HCT116 (cell line): ENCODE results near the gene ADM2. TPM values are rescaled to one million over a fixed set of nuclear protein-coding genes. Genes with fewer than 3 reads are reported as not detected.

Experiments
- ATAC-seq: fragments of 200-7000 bp; cut with Tn5 transposase; 2 replicates; pipeline ENCODE4 v1.9.1; 2020; ENCODE audit warnings: mild to moderate bottlenecking, moderate library complexity
- BruUV-seq: library from RNA; stranded (reverse); fragments of 400-500 nt; replicated peaks from 2 replicates; lab custom pipeline; 2021; lab: Mats Ljungman, UMichigan
- CTCF ChIA-PET: fragments of 300-600 bp; sonication (Branson Sonifier 250); formaldehyde crosslinking; loops from one replicate; lab custom pipeline; 2021; ENCODE audit warnings: antibody characterized with exemption; lab: Charles Lee
- POLR2A ChIA-PET: fragments of 300-600, 350-600 bp; sonication (Branson Sonifier 250); formaldehyde crosslinking; loops from one replicate; lab custom pipeline; 2021; ENCODE audit warnings: antibody characterized with exemption; lab: Charles Lee
- RAD21 ChIA-PET, 2 experiments: fragments of 300-600 bp; sonication (Branson Sonifier 250); formaldehyde crosslinking; loops; one replicate each; lab custom pipeline; 2023; ENCODE audit warnings: low total read pairs in 2 of 2; ENCODE audit not compliant: uncharacterized antibody in 2 of 2, unreplicated experiment in 2 of 2, low non-redundant PET in 1 of 2; lab: Charles Lee
- DNase-seq: peaks from one replicate; pipeline ENCODE4 v3.0.0-alpha.2; 2010; ENCODE audit warnings: low read depth, low spot score
- H2AFZ ChIP-seq: fragments of 200-600 bp; shearing (Covaris generic), sonication (generic); 2 replicates; pipeline ENCODE4 v1.6.1; 2017; ENCODE audit warnings: low read depth, mixed run types, mixed read lengths, antibody characterized with exemption, low read length; ENCODE audit not compliant: poor library complexity, severe bottlenecking
- H3K27ac ChIP-seq: 2 replicates; pipeline ENCODE4 v1.5.1; 2012; ENCODE audit warnings: low read depth, low read length
- H3K27me3 ChIP-seq: fragments of 200-600 bp; sonication (generic); 2 replicates; pipeline ENCODE4 v1.6.1; 2016; ENCODE audit warnings: mixed run types, low read length, mixed read lengths; ENCODE audit not compliant: insufficient read depth
- H3K36me3 ChIP-seq, 2 experiments: fragments of 200-500 bp in 1 of 2; fragments of 200-600 bp in 1 of 2; sonication (Bioruptor generic) in 1 of 2; sonication (generic) in 1 of 2; 2 replicates each; pipeline versions ENCODE4 v1.5.1 to v1.6.1; 2014 to 2016; ENCODE audit warnings: low read length in 2 of 2, inconsistent platforms in 1 of 2, mixed read lengths in 1 of 2, mixed run types in 1 of 2; ENCODE audit not compliant: insufficient read depth in 2 of 2, control insufficient read depth in 1 of 2
- H3K4me1 ChIP-seq, 2 experiments: fragments of 200-600 bp in 1 of 2; sonication (generic) in 1 of 2; 2 replicates each; pipeline versions ENCODE4 v1.5.1 to v1.6.1; 2012 to 2017; ENCODE audit warnings: low read length in 2 of 2, inconsistent platforms in 1 of 2, mild to moderate bottlenecking in 1 of 2, mixed read lengths in 1 of 2, mixed run types in 1 of 2, moderate library complexity in 1 of 2; ENCODE audit not compliant: insufficient read depth in 2 of 2, control insufficient read depth in 1 of 2
- H3K4me2 ChIP-seq: fragments of 200-600 bp; sonication (generic); 2 replicates; pipeline ENCODE4 v1.6.1; 2017; ENCODE audit warnings: mixed run types, low read length, mixed read lengths
- H3K4me3 ChIP-seq, 2 experiments: fragments of 200-600 bp in 1 of 2; sonication (generic) in 1 of 2; replicated peaks in 1 of 2; 2 replicates each; pipeline ENCODE4 v1.5.1; 2011 to 2016; ENCODE audit warnings: low read length in 2 of 2, control low read depth in 1 of 2, low read depth in 1 of 2, mild to moderate bottlenecking in 1 of 2, mixed read lengths in 1 of 2, mixed run types in 1 of 2
- H3K79me2 ChIP-seq: fragments of 200-600 bp; sonication (generic); 2 replicates; pipeline ENCODE4 v1.6.1; 2017; ENCODE audit warnings: mild to moderate bottlenecking, mixed run types, low read length, moderate library complexity, mixed read lengths; ENCODE audit not compliant: insufficient read depth
- H3K9ac ChIP-seq: fragments of 200-600 bp; sonication (generic); 2 replicates; pipeline ENCODE4 v1.6.1; 2016; ENCODE audit warnings: low read length, mixed read lengths
- H3K9me2 ChIP-seq: fragments of 200-600 bp; sonication (generic), shearing (Covaris generic); 2 replicates; pipeline ENCODE4 v1.6.1; 2017; ENCODE audit warnings: mixed run types, mild to moderate bottlenecking, moderate library complexity; ENCODE audit not compliant: insufficient read depth
- H3K9me3 ChIP-seq, 2 experiments: fragments of 200-500 bp in 1 of 2; fragments of 200-600 bp in 1 of 2; sonication (Bioruptor generic) in 1 of 2; sonication (generic) in 1 of 2; 2 replicates each; pipeline ENCODE4 v1.6.1; 2014 to 2017; ENCODE audit warnings: low read length in 2 of 2, mixed read lengths in 2 of 2, inconsistent platforms in 1 of 2, low read depth in 1 of 2, mild to moderate bottlenecking in 1 of 2, mixed run types in 1 of 2, moderate library complexity in 1 of 2; ENCODE audit not compliant: control insufficient read depth in 1 of 2, insufficient read depth in 1 of 2
- H4K20me1 ChIP-seq: fragments of 200-600 bp; sonication (generic), shearing (Covaris generic); 2 replicates; pipeline ENCODE4 v1.6.1; 2017; ENCODE audit warnings: mixed run types, mild to moderate bottlenecking, moderate library complexity; ENCODE audit not compliant: insufficient read depth
- CBX3 ChIP-seq: IDR thresholded peaks from 2 replicates; pipeline ENCODE4 v1.6.1; 2012; ENCODE audit warnings: low read depth
- CTCF ChIP-seq, 3 experiments: fragments of 200-600 bp in 1 of 3; sonication (generic) in 1 of 3; IDR thresholded peaks in 2 of 3; conservative IDR thresholded peaks in 1 of 3; 2 replicates each; pipeline ENCODE4 v1.5.1; 2012 to 2017; ENCODE audit warnings: low read depth in 2 of 3, low read length in 2 of 3, antibody characterized with exemption in 1 of 3, borderline replicate concordance in 1 of 3, control low read depth in 1 of 3, mild to moderate bottlenecking in 1 of 3, mixed read lengths in 1 of 3, mixed run types in 1 of 3, moderate library complexity in 1 of 3; ENCODE audit not compliant: insufficient read depth in 1 of 3
- EGR1 ChIP-seq: IDR thresholded peaks from 2 replicates; pipeline ENCODE4 v1.6.1; 2012; ENCODE audit warnings: low read depth
- EZH2 ChIP-seq: fragments of 200-600 bp; sonication (generic); IDR thresholded peaks from 2 replicates; pipeline ENCODE4 v1.6.1; 2017; ENCODE audit warnings: antibody characterized with exemption, mixed run types
- EZH2phosphoT487 ChIP-seq: fragments of 200-600 bp; IDR thresholded peaks from 2 replicates; pipeline ENCODE4 v1.6.1; 2018; ENCODE audit warnings: antibody characterized with exemption, borderline replicate concordance
- FOSL1 ChIP-seq: IDR thresholded peaks from 2 replicates; pipeline ENCODE4 v1.6.1; 2012; ENCODE audit warnings: low read depth
- JUND ChIP-seq: IDR thresholded peaks from 2 replicates; pipeline ENCODE4 v1.6.1; 2012
- MAX ChIP-seq: IDR thresholded peaks from 2 replicates; pipeline ENCODE4 v1.6.1; 2012
- POLR2A ChIP-seq: IDR thresholded peaks from 2 replicates; pipeline ENCODE4 v1.7.0; 2011; ENCODE audit warnings: borderline replicate concordance; ENCODE audit not compliant: insufficient read depth, insufficient read length; ENCODE audit errors: extremely low read depth
- POLR2AphosphoS5 ChIP-seq: IDR thresholded peaks from 2 replicates; pipeline ENCODE4 v1.6.1; 2011; ENCODE audit warnings: mild to moderate bottlenecking, low read depth, low read length, moderate library complexity
- SIN3A ChIP-seq: IDR thresholded peaks from 2 replicates; pipeline ENCODE4 v1.6.1; 2012; ENCODE audit warnings: low read depth
- SP1 ChIP-seq: IDR thresholded peaks from 2 replicates; pipeline ENCODE4 v1.6.1; 2012; ENCODE audit warnings: low read depth
- SRF ChIP-seq: IDR thresholded peaks from 2 replicates; pipeline ENCODE4 v1.6.1; 2012; ENCODE audit warnings: low read depth
- TCF7L2 ChIP-seq: IDR thresholded peaks from 2 replicates; pipeline ENCODE4 v1.7.0; 2011; ENCODE audit warnings: borderline replicate concordance, inconsistent platforms; ENCODE audit not compliant: insufficient read depth, insufficient read length; ENCODE audit errors: extremely low read depth
- YY1 ChIP-seq: IDR thresholded peaks from 2 replicates; pipeline ENCODE4 v1.6.1; 2011; ENCODE audit warnings: low read length, low read depth, moderate library complexity, mild to moderate bottlenecking; ENCODE audit not compliant: insufficient replicate concordance; ENCODE audit errors: extremely low read depth
- ZBTB33 ChIP-seq: IDR thresholded peaks from 2 replicates; pipeline ENCODE4 v1.6.1; 2011; ENCODE audit warnings: mild to moderate bottlenecking, low read length, moderate library complexity; ENCODE audit not compliant: insufficient replicate concordance; ENCODE audit errors: extremely low read depth
- ZFX ChIP-seq: fragments of 450-650 bp; IDR thresholded peaks from 2 replicates; pipeline ENCODE4 v1.6.1; 2017
- ZNF274 ChIP-seq: fragments of 200-500 bp; sonication (Bioruptor generic); IDR thresholded peaks from 2 replicates; pipeline ENCODE4 v1.6.1; 2014; ENCODE audit warnings: mild to moderate bottlenecking, low read depth, low read length, inconsistent platforms
- intact Hi-C: fragments of 100-400 bp; cut with micrococcal nuclease; formaldehyde crosslinking; loops from 2 replicates; pipeline ENCODE4 v1.10.0; 2022
- total RNA-seq: library from RNA; stranded (reverse); gene quantifications from one replicate; pipeline ENCODE4 v1.2.1, GENCODE V29; 2021; ENCODE audit not compliant: unreplicated experiment
- TF ChIP-seq, protein P1 (sequence below): IDR thresholded peaks from 2 replicates; pipeline ENCODE4 v1.6.1; 2012; ENCODE audit warnings: low read depth
- TF ChIP-seq, protein P2 (sequence below): IDR thresholded peaks from 2 replicates; pipeline ENCODE4 v1.6.1; 2012

The ADM2 gene
- total RNA-seq, 1 experiment from 2014 or later, result 12.8 TPM

GRCh38 chr22:50441428-50441993 is 39.8 kb upstream of the ADM2 start:
- TF ChIP-seq, protein P1, sequence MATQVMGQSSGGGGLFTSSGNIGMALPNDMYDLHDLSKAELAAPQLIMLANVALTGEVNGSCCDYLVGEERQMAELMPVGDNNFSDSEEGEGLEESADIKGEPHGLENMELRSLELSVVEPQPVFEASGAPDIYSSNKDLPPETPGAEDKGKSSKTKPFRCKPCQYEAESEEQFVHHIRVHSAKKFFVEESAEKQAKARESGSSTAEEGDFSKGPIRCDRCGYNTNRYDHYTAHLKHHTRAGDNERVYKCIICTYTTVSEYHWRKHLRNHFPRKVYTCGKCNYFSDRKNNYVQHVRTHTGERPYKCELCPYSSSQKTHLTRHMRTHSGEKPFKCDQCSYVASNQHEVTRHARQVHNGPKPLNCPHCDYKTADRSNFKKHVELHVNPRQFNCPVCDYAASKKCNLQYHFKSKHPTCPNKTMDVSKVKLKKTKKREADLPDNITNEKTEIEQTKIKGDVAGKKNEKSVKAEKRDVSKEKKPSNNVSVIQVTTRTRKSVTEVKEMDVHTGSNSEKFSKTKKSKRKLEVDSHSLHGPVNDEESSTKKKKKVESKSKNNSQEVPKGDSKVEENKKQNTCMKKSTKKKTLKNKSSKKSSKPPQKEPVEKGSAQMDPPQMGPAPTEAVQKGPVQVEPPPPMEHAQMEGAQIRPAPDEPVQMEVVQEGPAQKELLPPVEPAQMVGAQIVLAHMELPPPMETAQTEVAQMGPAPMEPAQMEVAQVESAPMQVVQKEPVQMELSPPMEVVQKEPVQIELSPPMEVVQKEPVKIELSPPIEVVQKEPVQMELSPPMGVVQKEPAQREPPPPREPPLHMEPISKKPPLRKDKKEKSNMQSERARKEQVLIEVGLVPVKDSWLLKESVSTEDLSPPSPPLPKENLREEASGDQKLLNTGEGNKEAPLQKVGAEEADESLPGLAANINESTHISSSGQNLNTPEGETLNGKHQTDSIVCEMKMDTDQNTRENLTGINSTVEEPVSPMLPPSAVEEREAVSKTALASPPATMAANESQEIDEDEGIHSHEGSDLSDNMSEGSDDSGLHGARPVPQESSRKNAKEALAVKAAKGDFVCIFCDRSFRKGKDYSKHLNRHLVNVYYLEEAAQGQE, result no peak
- no peak for TF ChIP-seq TCF7L2
- no peak for TF ChIP-seq YY1
- no peak for TF ChIP-seq ZFX
- TF ChIP-seq ZBTB33, result no peak
- no peak for TF ChIP-seq EZH2
- no peak for TF ChIP-seq ZNF274
- no peak for TF ChIP-seq CTCF (IDR thresholded peaks at IDR 0.05 in 2 of 3, conservative IDR thresholded peaks at IDR 0.05 in 1 of 3; ENCODE audit: borderline replicate concordance in 1 of 3, insufficient read depth in 1 of 3, low read depth in 2 of 3, low read length in 2 of 3)
- no peak for TF ChIP-seq SP1
- TF ChIP-seq EZH2phosphoT487, result no peak
- no peak for TF ChIP-seq SIN3A
- TF ChIP-seq MAX, result no peak
- TF ChIP-seq, protein P2, sequence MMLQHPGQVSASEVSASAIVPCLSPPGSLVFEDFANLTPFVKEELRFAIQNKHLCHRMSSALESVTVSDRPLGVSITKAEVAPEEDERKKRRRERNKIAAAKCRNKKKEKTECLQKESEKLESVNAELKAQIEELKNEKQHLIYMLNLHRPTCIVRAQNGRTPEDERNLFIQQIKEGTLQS, result no peak
- no peak for TF ChIP-seq POLR2AphosphoS5
- TF ChIP-seq JUND, result no peak
- TF ChIP-seq POLR2A, result no peak
- TF ChIP-seq FOSL1, result no peak
- TF ChIP-seq CBX3, result no peak
- no peak for TF ChIP-seq SRF
- TF ChIP-seq EGR1, result no peak
- Histone ChIP-seq H3K4me1 (peaks cover 0 to 4% of the 10 kb centered on the region in 2 experiments; a peak in 2 of 4 replicates), H3K79me2 (no peaks in the 10 kb centered on the region), H3K9me2 (no peaks in the 10 kb centered on the region), H3K27ac (no peak overlapping the region; the same call in 1 of the 2 replicates), H3K9ac (no peak overlapping the region), H3K36me3 (peaks cover 3 to 8% of the 10 kb centered on the region in 2 experiments; a peak in 2 of 4 replicates), H4K20me1 (no peaks in the 10 kb centered on the region), H3K27me3 (no peaks in the 10 kb centered on the region), H3K9me3 (no peaks in the 10 kb centered on the region), H3K4me2 (no peak overlapping the region), H2AFZ (no peak overlapping the region), H3K4me3 (no peak overlapping the region)
- CTCF ChIA-PET, result no interaction called here
- RAD21 ChIA-PET, result no interaction called here
- no peak for DNase-seq
- intact Hi-C loops, result no loop called here
- no peak for ATAC-seq
- POLR2A ChIA-PET, result no interaction called here
- BruUV-seq, result no TSS peak
